HT-29 (cell line): Measurements from ENCODE around the gene OPCML. TPM values are rescaled to one million over a fixed set of nuclear protein-coding genes. Genes with fewer than 3 reads are reported as not detected.
A peak's percentile ranks its signal among the peaks of the same experiment; 100 is the strongest.

Experiments
- DNase-seq: peaks from one replicate; pipeline ENCODE4 v3.0.0-alpha.2; 2015; ENCODE audit warnings: low spot score
- total RNA-seq: library from RNA; depleted of rRNA; stranded (reverse); fragments of >200 nt; shearing (Covaris generic); gene quantifications from 2 replicates; pipeline ENCODE4 v1.2.3, GENCODE V29; 2014

OPCML gene
- total RNA-seq, 1 experiment from 2014 or later: not detected

- DNase-seq: peak; percentile 9
Observed at GRCh38 chr11:133040289-133040900, 491.9 kb downstream of the OPCML start.

GRCh38 chr11:133038850-133039249 is 493.5 kb downstream of the OPCML start:
- no peak for DNase-seq

- DNase-seq: no peak
Observed at GRCh38 chr11:133034929-133035328, 497.4 kb downstream of the OPCML start.

GRCh38 chr11:133029107-133029506 is 503.2 kb downstream of the OPCML start:
- no peak for DNase-seq

GRCh38 chr11:133026952-133027351 is 505.3 kb downstream of the OPCML start:
- DNase-seq: no peak

GRCh38 chr11:133024301-133024700 is 508.0 kb downstream of the OPCML start:
- DNase-seq: no peak

- no peak for DNase-seq
Observed at GRCh38 chr11:133023232-133023631, 509.1 kb downstream of the OPCML start.

- DNase-seq: no peak
Observed at GRCh38 chr11:133021553-133021952, 510.7 kb downstream of the OPCML start.

- no peak for DNase-seq
Observed at GRCh38 chr11:133020372-133020714, 512.0 kb downstream of the OPCML start.

- no peak for DNase-seq
Observed at GRCh38 chr11:133019545-133020371, 512.5 kb downstream of the OPCML start.

GRCh38 chr11:133015457-133015856 is 516.8 kb downstream of the OPCML start:
- DNase-seq: no peak

- no peak for DNase-seq
Observed at GRCh38 chr11:133014337-133014736, 518.0 kb downstream of the OPCML start.

- DNase-seq: no peak
Observed at GRCh38 chr11:133012803-133013202, 519.5 kb downstream of the OPCML start.

- DNase-seq: no peak
Observed at GRCh38 chr11:133011604-133012003, 520.7 kb downstream of the OPCML start.

GRCh38 chr11:133007027-133007584 is 525.2 kb downstream of the OPCML start:
- DNase-seq: no peak

GRCh38 chr11:133004369-133004768 is 527.9 kb downstream of the OPCML start:
- no peak for DNase-seq

GRCh38 chr11:132999516-132999915 is 532.8 kb downstream of the OPCML start:
- DNase-seq: no peak

- no peak for DNase-seq
Observed at GRCh38 chr11:132999031-132999430, 533.3 kb downstream of the OPCML start.

- DNase-seq: no peak
Observed at GRCh38 chr11:132997396-132997795, 534.9 kb downstream of the OPCML start.

GRCh38 chr11:132994966-132995365 is 537.3 kb downstream of the OPCML start:
- DNase-seq: no peak

- DNase-seq: no peak
Observed at GRCh38 chr11:132993991-132994502, 538.3 kb downstream of the OPCML start.

GRCh38 chr11:132992838-132993631 is 539.3 kb downstream of the OPCML start:
- DNase-seq: peak; percentile 38
